Small intestine (tissue), 7 donors: ENCODE measurements around the gene ADIPOR2. TPM values are rescaled to one million over a fixed set of nuclear protein-coding genes. Genes with fewer than 3 reads are reported as not detected.

Experiments used
- DNase-seq, 2 donors: peaks; one replicate each; pipeline versions ENCODE4 v3.0.0 to v3.0.0-alpha.2; 2013
- FAIRE-seq: peaks from 2 replicates; lab custom pipeline; 2012; peaks lifted over from hg19 to GRCh38; lab: Jason Lieb, UNC
- H3K27ac ChIP-seq, 3 donors: one replicate each; pipeline ENCODE4 v1.5.1; 2013; ENCODE audit warnings: low read length in 2 of 3, mild to moderate bottlenecking in 2 of 3, control low read depth in 1 of 3, inconsistent platforms in 1 of 3, low read depth in 1 of 3, moderate library complexity in 1 of 3
- H3K27me3 ChIP-seq, 3 donors: one replicate each; pipeline ENCODE4 v1.6.1; 2013; ENCODE audit warnings: low read length in 3 of 3, inconsistent platforms in 1 of 3; ENCODE audit not compliant: control insufficient read depth in 3 of 3, insufficient read depth in 3 of 3
- H3K36me3 ChIP-seq, 3 donors: one replicate each; pipeline ENCODE4 v1.6.1; 2013; ENCODE audit warnings: low read length in 3 of 3, inconsistent platforms in 1 of 3, low read depth in 1 of 3, mild to moderate bottlenecking in 1 of 3, moderate library complexity in 1 of 3; ENCODE audit not compliant: control insufficient read depth in 3 of 3, insufficient read depth in 2 of 3
- H3K4me1 ChIP-seq, 3 donors: one replicate each; pipeline ENCODE4 v1.6.1; 2013; ENCODE audit warnings: low read length in 2 of 3, inconsistent platforms in 1 of 3, low read depth in 1 of 3, mild to moderate bottlenecking in 1 of 3, moderate library complexity in 1 of 3; ENCODE audit not compliant: control insufficient read depth in 3 of 3, insufficient read depth in 2 of 3
- H3K4me3 ChIP-seq, 3 donors: one replicate each; pipeline ENCODE4 v1.5.1; 2013; ENCODE audit warnings: low read length in 3 of 3, control low read depth in 1 of 3, inconsistent platforms in 1 of 3, low read depth in 1 of 3, mild to moderate bottlenecking in 1 of 3, moderate library complexity in 1 of 3
- H3K9me3 ChIP-seq, 2 donors: one replicate each; pipeline ENCODE4 v1.6.1; 2013; ENCODE audit warnings: low read depth in 1 of 2, low read length in 1 of 2; ENCODE audit not compliant: control insufficient read depth in 2 of 2, insufficient read depth in 1 of 2
- WGBS, 3 donors: extraction: QIAGEN DNeasy Blood & Tissue Kit; methylation state at CpG; one replicate each; pipeline ENCODE4 v1.1.7; 2013; 5-methylcytosine and 5-hydroxymethylcytosine counted together
- polyA plus RNA-seq, 4 donors: library from polyadenylated mRNA; stranded (reverse) in 3 of 4; unstranded in 1 of 4; fragments of 200-250 nt in 3 of 4; fragments of 120-200 nt in 1 of 4; gene quantifications; one replicate each; pipeline versions ENCODE4 v1.2.1 to v1.2.3, GENCODE V29; 2013
- donor health status: healthy with polysubstance abuse.
- donor health status: control.
- donor health status: control.
- donor health status: Bipolar disorder and iron deficiency.
- donor health status: healthy.

Gene ADIPOR2
- polyA plus RNA-seq, 4 donors, result 35.6 to 57.3 (median 48.9) TPM

- FAIRE-seq (no peak), DNase-seq (peak; percentile 70 to 81)
- 43 to 54% (median 50%) methylated on average over 18 of the region's 18 CpGs for WGBS, 3 donors
- H3K9me3 ChIP-seq, result no peaks in the 10 kb centered on the region
- peak overlapping the region in 1 of 3 donors; percentile 25 for H3K4me3 ChIP-seq
- peaks cover 3 to 57% (median 7%) of the 10 kb centered on the region in 3 donors for H3K4me1 ChIP-seq
- peak overlapping the region; percentile 94 to 98 (median 96) for H3K27ac ChIP-seq
- no peaks in the 10 kb centered on the region for H3K27me3 ChIP-seq
- no peaks in the 10 kb centered on the region for H3K36me3 ChIP-seq
Measured at GRCh38 chr12:1668833-1669543, 21.9 kb upstream of the ADIPOR2 start.

GRCh38 chr12:1670358-1671268 is 20.3 kb upstream of the ADIPOR2 start:
- Histone ChIP-seq H3K27me3 (no peaks in the 10 kb centered on the region), H3K4me3 (no peak overlapping the region), H3K9me3 (no peaks in the 10 kb centered on the region), H3K36me3 (no peaks in the 10 kb centered on the region), H3K4me1 (peaks cover 3 to 51% (median 7%) of the 10 kb centered on the region in 3 donors), H3K27ac (peak overlapping the region; percentile 94 to 98 (median 96))
- DNase-seq (peak; percentile 92 to 96), FAIRE-seq (no peak)
- WGBS, 3 donors, result 17 to 56% (median 35%) methylated on average over 14 of the region's 14 CpGs

GRCh38 chr12:1676043-1676442 is 14.8 kb upstream of the ADIPOR2 start:
- 89 to 93% (median 92%) methylated on average over 3 of the region's 3 CpGs for WGBS, 3 donors
- no peak for DNase-seq
- FAIRE-seq, result no peak
- Histone ChIP-seq H3K9me3 (no peaks in the 10 kb centered on the region), H3K36me3 (no peaks in the 10 kb centered on the region), H3K4me3 (no peak overlapping the region), H3K4me1 (peaks cover 0 to 6% (median 0%) of the 10 kb centered on the region in 3 donors), H3K27me3 (no peaks in the 10 kb centered on the region), H3K27ac (no peak overlapping the region)

- peak; percentile 62 to 63 for DNase-seq
- Histone ChIP-seq H3K4me3 (no peak overlapping the region), H3K4me1 (peaks cover 0 to 5% (median 0%) of the 10 kb centered on the region in 3 donors), H3K36me3 (no peaks in the 10 kb centered on the region), H3K27me3 (no peaks in the 10 kb centered on the region), H3K9me3 (no peaks in the 10 kb centered on the region), H3K27ac (peak overlapping the region in 2 of 3 donors; percentile 11 to 72)
- FAIRE-seq, result peak; percentile 53
- WGBS, 3 donors, result 67 to 68% (median 68%) methylated on average over 7 of the region's 7 CpGs
Measured at GRCh38 chr12:1680804-1681492, 9.9 kb upstream of the ADIPOR2 start.

GRCh38 chr12:1681493-1681807 is 9.4 kb upstream of the ADIPOR2 start:
- H3K27me3 ChIP-seq, result no peaks in the 10 kb centered on the region
- peaks cover 0 to 5% (median 0%) of the 10 kb centered on the region in 3 donors for H3K4me1 ChIP-seq
- FAIRE-seq, result no peak
- DNase-seq, result no peak
- H3K9me3 ChIP-seq, result no peaks in the 10 kb centered on the region
- H3K27ac ChIP-seq, result peak overlapping the region in 2 of 3 donors; percentile 11 to 72
- no peak overlapping the region for H3K4me3 ChIP-seq
- WGBS, 3 donors, result 45 to 68% (median 50%) methylated on average over 2 of the region's 2 CpGs
- H3K36me3 ChIP-seq, result no peaks in the 10 kb centered on the region

- no peak overlapping the region for H3K27ac ChIP-seq
- peaks cover 0 to 5% (median 3%) of the 10 kb centered on the region in 3 donors for H3K4me1 ChIP-seq
- no peak overlapping the region for H3K4me3 ChIP-seq
- FAIRE-seq (no peak), DNase-seq (no peak)
- peaks cover 0 to 3% (median 0%) of the 10 kb centered on the region in 3 donors for H3K36me3 ChIP-seq
- 94 to 98% (median 96%) methylated on average over 5 of the region's 5 CpGs for WGBS, 3 donors
- H3K9me3 ChIP-seq, result no peaks in the 10 kb centered on the region
- no peaks in the 10 kb centered on the region for H3K27me3 ChIP-seq
Measured at GRCh38 chr12:1688086-1688710, 2.7 kb upstream of the ADIPOR2 start.

- peak overlapping the region; percentile 85 to 94 (median 91) for H3K27ac ChIP-seq
- peak overlapping the region; percentile 93 to 97 (median 94) for H3K4me3 ChIP-seq
- peaks cover 3 to 7% (median 5%) of the 10 kb centered on the region in 3 donors for H3K4me1 ChIP-seq
- no peaks in the 10 kb centered on the region for H3K9me3 ChIP-seq
- H3K27me3 ChIP-seq, result no peaks in the 10 kb centered on the region
- FAIRE-seq (no peak), DNase-seq (peak; percentile 50 to 80)
- 0 to 1% (median 1%) methylated on average over 37 to 56 of the region's 56 CpGs for WGBS, 3 donors
- peaks cover 0 to 3% (median 0%) of the 10 kb centered on the region in 3 donors for H3K36me3 ChIP-seq
Measured at GRCh38 chr12:1691123-1692007, 495 bp downstream of the ADIPOR2 start.
